Chondrocyte (in vitro differentiated cells): ENCODE measurements around the gene ANOS1. TPM values are rescaled to one million over a fixed set of nuclear protein-coding genes. Genes with fewer than 3 reads are reported as not detected.

ENCODE experiments used
- DNase-seq: peaks from one replicate; pipeline ENCODE4 v3.0.0; 2021; ENCODE audit warnings: mixed read lengths, low spot score
- H3K27ac Mint-ChIP-seq: one replicate; pipeline ENCODE4 v1.8.0; 2021; ENCODE audit warnings: mild to moderate bottlenecking, moderate library complexity, mixed read lengths; ENCODE audit not compliant: unreplicated experiment
- H3K27me3 Mint-ChIP-seq: 2 replicates; pipeline ENCODE4 v1.8.0; 2021; ENCODE audit warnings: low read depth, mixed read lengths
- H3K36me3 Mint-ChIP-seq: 2 replicates; pipeline ENCODE4 v1.8.0; 2021; ENCODE audit warnings: low read depth, mixed read lengths
- H3K4me1 Mint-ChIP-seq: 2 replicates; pipeline ENCODE4 v1.8.0; 2021; ENCODE audit warnings: low read depth, mild to moderate bottlenecking, mixed read lengths
- H3K4me3 Mint-ChIP-seq: one replicate; pipeline ENCODE4 v1.8.0; 2021; ENCODE audit warnings: mild to moderate bottlenecking, moderate library complexity, mixed read lengths; ENCODE audit not compliant: unreplicated experiment
- H3K9me3 Mint-ChIP-seq: 2 replicates; pipeline ENCODE4 v1.8.0; 2021; ENCODE audit warnings: low read depth, mixed read lengths
- total RNA-seq: library from RNA; stranded (reverse); gene quantifications from 3 replicates; pipeline ENCODE4 v1.2.1, GENCODE V29; 2021
- TF ChIP-seq, protein P1 (sequence below): fragments of 200-600 bp; sonication (generic); IDR thresholded peaks from 2 replicates; pipeline ENCODE4 v1.5.0; 2021; ENCODE audit warnings: antibody characterized with exemption, mild to moderate bottlenecking, moderate library complexity

Gene ANOS1
- total RNA-seq, 1 donor from 2014 or later = 22.3 TPM

GRCh38 chrX:8565729-8566128 is 166.2 kb downstream of the ANOS1 start:
- H3K36me3 Mint-ChIP-seq = no peaks in the 10 kb centered on the region
- H3K27ac Mint-ChIP-seq = no peak overlapping the region
- no peaks in the 10 kb centered on the region for H3K9me3 Mint-ChIP-seq
- TF ChIP-seq, protein P1, sequence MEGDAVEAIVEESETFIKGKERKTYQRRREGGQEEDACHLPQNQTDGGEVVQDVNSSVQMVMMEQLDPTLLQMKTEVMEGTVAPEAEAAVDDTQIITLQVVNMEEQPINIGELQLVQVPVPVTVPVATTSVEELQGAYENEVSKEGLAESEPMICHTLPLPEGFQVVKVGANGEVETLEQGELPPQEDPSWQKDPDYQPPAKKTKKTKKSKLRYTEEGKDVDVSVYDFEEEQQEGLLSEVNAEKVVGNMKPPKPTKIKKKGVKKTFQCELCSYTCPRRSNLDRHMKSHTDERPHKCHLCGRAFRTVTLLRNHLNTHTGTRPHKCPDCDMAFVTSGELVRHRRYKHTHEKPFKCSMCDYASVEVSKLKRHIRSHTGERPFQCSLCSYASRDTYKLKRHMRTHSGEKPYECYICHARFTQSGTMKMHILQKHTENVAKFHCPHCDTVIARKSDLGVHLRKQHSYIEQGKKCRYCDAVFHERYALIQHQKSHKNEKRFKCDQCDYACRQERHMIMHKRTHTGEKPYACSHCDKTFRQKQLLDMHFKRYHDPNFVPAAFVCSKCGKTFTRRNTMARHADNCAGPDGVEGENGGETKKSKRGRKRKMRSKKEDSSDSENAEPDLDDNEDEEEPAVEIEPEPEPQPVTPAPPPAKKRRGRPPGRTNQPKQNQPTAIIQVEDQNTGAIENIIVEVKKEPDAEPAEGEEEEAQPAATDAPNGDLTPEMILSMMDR = no peak
- no peak for DNase-seq
- H3K4me3 Mint-ChIP-seq = no peak overlapping the region
- no peaks in the 10 kb centered on the region for H3K4me1 Mint-ChIP-seq
- no peaks in the 10 kb centered on the region for H3K27me3 Mint-ChIP-seq

- Mint-ChIP-seq H3K4me3 (no peak overlapping the region), H3K27ac (no peak overlapping the region), H3K27me3 (peaks cover 3% of the 10 kb centered on the region), H3K9me3 (peaks cover 5% of the 10 kb centered on the region), H3K4me1 (no peaks in the 10 kb centered on the region), H3K36me3 (no peaks in the 10 kb centered on the region)
- no peak for DNase-seq
- TF ChIP-seq, protein P1 = no peak
These were observed 183.5 kb downstream of the ANOS1 start for GRCh38 chrX:8548446-8548845.

DNA sequence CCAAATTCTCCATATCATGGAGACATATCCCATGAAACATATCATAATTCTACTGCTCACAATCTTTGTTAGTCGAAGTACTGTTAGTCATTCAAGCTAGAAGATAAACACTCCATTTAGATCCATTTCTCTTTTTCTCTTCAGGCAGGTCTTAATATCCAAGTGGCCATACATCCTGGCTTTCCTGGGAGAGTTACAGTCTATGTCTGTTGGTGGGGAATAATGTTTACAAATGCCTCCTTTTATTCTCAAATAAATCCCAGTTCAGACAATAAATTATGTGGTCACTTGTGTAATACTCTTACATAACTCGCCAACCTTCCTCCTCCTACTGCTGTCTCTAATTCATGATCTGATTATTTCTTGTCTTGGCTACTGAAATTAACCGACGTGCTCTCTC is 185.2 kb downstream of the ANOS1 start:
- DNase-seq = no peak
- Mint-ChIP-seq H3K27ac (no peak overlapping the region), H3K4me3 (no peak overlapping the region), H3K27me3 (peaks cover 3% of the 10 kb centered on the region), H3K4me1 (no peaks in the 10 kb centered on the region), H3K9me3 (no peaks in the 10 kb centered on the region), H3K36me3 (no peaks in the 10 kb centered on the region)
- TF ChIP-seq, protein P1 = no peak

DNA sequence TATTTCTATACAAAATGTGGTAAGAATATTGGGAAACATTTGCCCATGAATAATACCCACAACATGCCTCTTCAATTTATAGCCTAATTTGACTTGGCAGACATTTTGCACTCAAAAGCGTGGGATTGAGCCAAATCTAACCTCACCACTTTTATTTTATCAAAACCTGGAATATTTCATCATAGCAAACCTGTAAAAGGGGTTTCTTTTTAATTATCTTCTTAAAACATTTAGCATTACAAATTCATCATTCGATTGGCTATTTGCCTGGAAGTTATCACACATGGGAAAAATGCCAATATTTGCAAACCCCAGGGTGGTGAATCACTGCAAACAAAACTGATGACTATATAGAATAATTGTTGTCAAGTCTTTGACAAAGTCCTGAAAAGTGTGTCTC is 211.1 kb downstream of the ANOS1 start:
- Mint-ChIP-seq H3K9me3 (peaks cover 18% of the 10 kb centered on the region), H3K4me3 (no peak overlapping the region), H3K27me3 (no peaks in the 10 kb centered on the region), H3K36me3 (no peaks in the 10 kb centered on the region), H3K27ac (no peak overlapping the region), H3K4me1 (no peaks in the 10 kb centered on the region)
- TF ChIP-seq, protein P1 = no peak
- DNase-seq = no peak

GRCh38 chrX:8520178-8520577 is 211.8 kb downstream of the ANOS1 start:
- no peaks in the 10 kb centered on the region for H3K27me3 Mint-ChIP-seq
- no peak overlapping the region for H3K4me3 Mint-ChIP-seq
- H3K36me3 Mint-ChIP-seq = no peaks in the 10 kb centered on the region
- no peaks in the 10 kb centered on the region for H3K4me1 Mint-ChIP-seq
- no peak overlapping the region for H3K27ac Mint-ChIP-seq
- TF ChIP-seq, protein P1 = no peak
- H3K9me3 Mint-ChIP-seq = peaks cover 16% of the 10 kb centered on the region
- no peak for DNase-seq
